ENCODE data around the gene ST7.
A peak's percentile ranks its signal among the peaks of the same experiment; 100 is the strongest.
"Not testable (repeated sequence)": the region's sequence is repeated elsewhere in the genome, so short reads cannot be mapped to it uniquely, and the experiment has no call there.

The ST7 gene

GRCh38 chr7:117229350-117229749 lies 276.0 kb downstream of the ST7 start:
- no peak for DNase-seq (ENCODE audit: low read depth)

GRCh38 chr7:117230276-117231046 lies 277.2 kb downstream of the ST7 start:
- DNase-seq (ENCODE audit: low read depth) = peak; percentile 87

GRCh38 chr7:117231047-117231359 lies 277.7 kb downstream of the ST7 start:
- no peak for DNase-seq (ENCODE audit: low read depth)

DNA sequence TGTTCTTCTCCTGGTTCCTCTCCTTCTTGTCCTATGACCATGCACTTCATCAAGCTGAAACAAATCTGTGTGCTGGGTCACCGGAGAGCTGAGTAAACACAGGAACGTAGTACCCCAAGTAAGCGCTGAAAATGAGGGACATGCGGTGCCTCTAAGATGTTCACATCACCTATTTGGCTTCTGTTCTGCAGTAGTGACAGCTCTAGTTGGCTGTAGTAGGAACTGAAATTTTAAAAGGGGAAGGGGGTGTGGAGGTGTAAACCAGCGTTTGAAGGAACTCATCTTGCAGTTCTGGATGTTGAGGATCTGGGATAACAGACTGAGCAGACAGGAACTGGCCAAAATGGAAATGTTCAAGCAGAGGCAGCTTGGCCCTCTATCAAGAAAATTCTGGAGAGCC lies 284.3 kb downstream of the ST7 start:
- no peak for DNase-seq (ENCODE audit: low read depth)

- DNase-seq (ENCODE audit: low read depth) = no peak
These were observed 285.2 kb downstream of the ST7 start for GRCh38 chr7:117238472-117238871.

- no peak for DNase-seq (ENCODE audit: low read depth)
These were observed 285.6 kb downstream of the ST7 start for GRCh38 chr7:117238937-117239336.

DNA sequence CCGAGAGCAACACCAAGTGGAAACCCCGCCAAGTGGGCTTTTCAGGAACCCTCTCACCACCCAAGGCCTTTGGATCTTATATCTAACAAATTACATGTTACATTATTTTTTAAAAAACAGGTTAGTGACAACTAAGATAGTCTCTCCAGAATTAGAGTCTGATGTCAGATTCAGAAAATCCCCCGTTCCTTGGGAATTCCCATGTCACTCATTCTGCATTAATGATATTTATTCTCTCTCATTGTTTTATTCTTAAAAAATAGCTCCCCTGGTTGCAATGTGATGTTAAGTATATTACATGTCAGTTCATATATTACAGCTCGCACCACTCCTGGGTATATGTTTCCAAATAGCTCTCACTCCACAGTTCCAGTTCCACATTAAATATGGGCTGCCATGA lies 287.8 kb downstream of the ST7 start:
- DNase-seq (ENCODE audit: low read depth) = no peak

DNA sequence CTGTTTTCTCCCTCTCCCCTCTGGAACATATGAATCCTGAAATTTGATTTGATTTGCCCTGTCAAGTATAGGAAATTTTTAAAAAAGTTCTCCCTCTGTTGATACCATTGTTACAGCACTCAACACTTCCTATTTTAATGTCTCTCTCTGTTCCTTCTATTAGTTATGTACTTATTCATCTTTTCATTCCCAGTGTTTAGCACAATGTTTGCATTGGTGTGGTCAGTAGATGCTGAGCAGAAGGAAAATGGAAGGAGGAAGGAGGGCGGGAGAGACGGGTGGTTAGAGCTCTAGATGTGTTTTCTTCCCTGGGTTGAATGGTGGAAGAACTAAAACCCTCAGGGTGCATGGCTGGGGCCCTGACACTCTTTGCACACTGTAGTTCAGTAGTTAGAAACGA lies 290.1 kb downstream of the ST7 start:
- DNase-seq (ENCODE audit: low read depth) = no peak

DNA sequence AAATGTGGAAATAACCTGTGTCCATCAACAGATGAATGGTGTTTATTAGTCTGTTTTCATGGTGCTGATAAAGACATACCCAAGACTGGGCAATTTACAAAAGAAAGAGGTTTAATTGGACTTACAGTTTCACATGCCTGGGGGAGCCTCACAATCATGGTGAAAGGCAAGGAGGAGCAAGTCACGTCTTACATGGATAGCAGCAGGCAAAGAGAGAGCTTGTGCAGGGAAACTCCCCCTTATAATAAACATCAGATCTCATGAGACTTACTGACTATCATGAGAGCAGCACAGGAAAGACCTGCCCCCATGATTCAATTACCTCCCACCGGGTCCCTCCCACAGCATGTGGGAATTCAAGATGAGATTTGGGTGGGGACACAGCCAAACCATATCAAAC lies 292.4 kb downstream of the ST7 start:
- DNase-seq (ENCODE audit: low read depth) = not testable (repeated sequence)

- DNase-seq (ENCODE audit: low read depth) = no peak
These were observed 294.5 kb downstream of the ST7 start for GRCh38 chr7:117247809-117248208.

DNA sequence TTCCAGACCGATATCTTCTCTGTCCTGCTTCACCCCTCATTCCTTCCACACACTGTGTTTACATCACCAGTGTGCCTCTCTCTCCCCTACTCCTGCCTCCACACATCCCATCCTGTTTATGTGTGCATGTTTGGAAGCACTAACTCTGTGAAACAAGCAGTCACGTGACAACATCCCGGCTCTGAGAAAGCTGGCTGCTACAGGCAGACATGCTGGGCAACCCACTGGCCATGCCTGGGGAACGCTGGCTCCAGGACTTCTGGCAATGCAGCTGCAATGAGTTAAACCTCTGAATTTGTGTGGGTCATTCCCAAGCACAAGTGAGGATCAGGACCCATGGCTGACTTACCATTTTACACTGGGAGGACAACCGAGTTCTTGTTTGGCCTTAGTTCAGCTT lies 295.5 kb downstream of the ST7 start:
- DNase-seq (ENCODE audit: low read depth) = no peak

- no peak for DNase-seq (ENCODE audit: low read depth)
These were observed 296.4 kb downstream of the ST7 start for GRCh38 chr7:117249696-117250095.

DNA sequence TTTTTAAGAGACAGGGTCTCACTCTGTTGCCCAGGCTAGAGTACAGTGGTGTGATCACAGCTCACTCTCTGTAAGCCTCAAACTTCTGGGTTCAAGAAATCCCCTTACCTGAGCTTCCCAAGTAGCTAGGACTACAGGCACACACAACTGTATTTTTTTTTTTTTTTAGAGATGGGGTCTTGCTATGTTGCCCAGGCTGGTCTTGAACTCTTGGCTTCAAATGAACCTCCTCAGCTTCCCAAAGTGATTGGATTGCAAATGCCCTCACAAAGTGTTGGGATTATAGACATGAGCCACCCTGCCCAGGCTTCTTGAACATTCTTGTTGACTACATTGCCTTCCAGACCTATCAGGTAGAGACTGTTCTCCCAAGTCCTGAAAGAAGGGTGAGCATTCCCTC lies 296.9 kb downstream of the ST7 start:
- no peak for DNase-seq (ENCODE audit: low read depth)

GRCh38 chr7:117250801-117251200 lies 297.5 kb downstream of the ST7 start:
- peak; percentile 81 for DNase-seq (ENCODE audit: low read depth)

DNA sequence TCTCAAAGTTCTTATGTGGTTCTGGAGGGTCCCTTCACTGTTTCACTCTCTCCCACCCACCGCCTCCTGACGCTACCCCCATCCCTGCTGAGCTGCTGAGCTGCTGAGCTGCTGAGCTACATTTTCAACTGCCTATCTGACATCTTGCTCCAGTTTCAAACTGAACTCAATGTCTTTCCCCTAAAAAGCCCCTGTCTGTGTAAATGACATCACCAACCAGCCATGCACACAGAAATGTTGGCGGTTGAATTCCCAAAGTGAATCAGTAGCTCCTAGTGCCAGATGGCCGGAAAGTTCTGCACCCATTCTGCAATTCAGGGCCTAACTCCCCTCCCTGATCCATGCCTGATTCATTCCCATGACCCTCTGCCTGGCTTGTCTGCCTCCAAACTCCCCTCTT lies 298.4 kb downstream of the ST7 start:
- peak; percentile 84 for DNase-seq (ENCODE audit: low read depth)

DNA sequence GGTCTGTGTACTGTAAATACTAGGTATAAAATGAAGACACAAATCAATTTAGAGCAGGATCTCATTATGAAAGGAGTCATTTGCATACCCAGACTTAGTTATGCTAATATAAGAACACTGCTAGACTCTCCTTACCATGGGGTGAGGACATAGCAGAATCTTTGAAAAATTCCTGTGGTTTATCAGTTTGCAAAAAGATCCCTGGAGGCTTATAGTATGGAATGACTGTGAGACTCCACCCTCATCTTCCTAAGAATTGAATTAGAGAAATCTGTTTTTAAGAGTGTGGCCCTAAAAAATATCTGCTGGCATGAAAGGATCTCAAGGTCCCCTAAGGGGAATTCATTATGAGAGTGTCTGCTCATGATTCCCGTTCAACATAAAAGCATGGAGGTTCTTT lies 306.3 kb downstream of the ST7 start:
- DNase-seq (ENCODE audit: low read depth) = peak; percentile 69

DNA sequence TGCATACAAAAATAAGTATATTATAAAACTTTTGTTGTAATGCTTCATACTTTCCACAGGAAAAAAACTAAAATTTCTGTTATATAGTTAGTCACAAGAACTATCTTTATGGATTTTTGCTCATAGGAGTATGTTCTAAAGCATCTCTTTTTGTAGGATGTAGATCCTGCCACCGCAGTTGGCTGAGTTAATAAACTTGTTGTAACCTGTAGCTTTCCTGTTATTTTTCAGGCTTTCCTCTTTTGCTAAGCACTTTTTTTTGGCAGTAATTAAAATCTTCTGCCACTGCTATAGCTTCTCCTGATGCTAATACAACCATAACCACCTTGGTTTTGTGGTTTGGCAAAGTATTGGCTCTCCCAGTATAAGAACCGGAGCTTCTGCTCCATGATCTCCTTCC lies 309.2 kb downstream of the ST7 start:
- no peak for DNase-seq (ENCODE audit: low read depth)

GRCh38 chr7:117264716-117265115 lies 311.4 kb downstream of the ST7 start:
- no peak for DNase-seq (ENCODE audit: low read depth)

DNA sequence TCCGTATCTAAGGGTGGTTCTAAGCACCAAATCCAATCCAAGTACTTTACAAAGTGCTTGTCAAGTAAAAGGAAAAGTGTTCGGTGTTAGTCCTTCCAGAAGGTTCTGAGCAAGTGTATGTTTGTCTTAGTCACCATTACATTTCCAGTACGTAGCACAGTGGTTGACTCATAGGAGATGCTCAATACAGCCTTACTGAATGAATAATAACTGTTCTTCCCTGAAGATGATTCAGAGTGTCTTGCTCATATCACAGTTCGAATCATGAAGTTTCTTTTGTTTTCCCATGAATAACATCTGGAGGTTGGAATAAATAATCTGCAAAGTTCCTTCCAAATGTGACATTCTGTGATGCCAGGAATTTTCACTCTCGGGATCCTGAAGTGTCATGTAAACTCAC lies 316.1 kb downstream of the ST7 start:
- peak; percentile 93 for DNase-seq (ENCODE audit: low read depth)

DNA sequence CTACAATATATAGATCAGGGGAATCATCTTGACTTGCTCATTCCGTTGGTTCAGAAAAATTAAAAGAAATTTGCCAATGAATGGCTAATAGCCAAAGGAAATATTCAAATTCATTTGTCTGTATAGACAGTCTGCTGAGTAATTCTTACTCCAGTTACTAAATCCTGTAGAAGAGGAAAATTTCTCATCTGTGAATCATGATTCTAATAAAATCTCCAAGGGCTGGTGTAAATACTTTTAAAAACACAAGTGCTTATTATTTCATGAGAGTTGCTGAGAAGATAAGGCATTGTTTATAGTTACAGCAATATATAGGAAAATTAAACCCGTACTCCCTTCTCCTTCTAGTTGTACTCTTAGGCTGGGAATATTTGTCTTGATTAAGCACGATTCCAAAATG lies 316.6 kb downstream of the ST7 start:
- peak; percentile 76 for DNase-seq (ENCODE audit: low read depth)

GRCh38 chr7:117270371-117270770 lies 317.1 kb downstream of the ST7 start:
- no peak for DNase-seq (ENCODE audit: low read depth)

DNA sequence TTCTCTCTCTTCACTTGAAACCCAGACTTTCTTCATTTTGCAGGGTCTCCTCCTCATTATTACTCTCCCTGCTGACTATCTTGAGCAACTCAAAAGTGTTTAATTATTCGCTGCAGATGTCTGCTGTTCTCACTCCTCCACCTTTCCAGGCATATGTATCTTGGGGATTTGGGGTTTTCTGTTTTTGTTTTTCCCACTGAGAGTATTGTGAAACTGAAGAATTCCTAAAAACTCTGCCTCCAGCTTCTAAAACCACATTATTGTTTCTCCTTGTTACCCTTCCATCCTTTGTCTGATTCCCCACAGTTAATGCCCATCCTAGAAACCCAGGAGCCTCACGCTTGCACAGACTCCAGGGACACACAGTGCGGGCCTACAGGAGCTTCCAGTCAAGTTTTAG lies 318.3 kb downstream of the ST7 start:
- DNase-seq (ENCODE audit: low read depth) = no peak

- DNase-seq (ENCODE audit: low read depth) = no peak
These were observed 318.9 kb downstream of the ST7 start for GRCh38 chr7:117272017-117272759.

DNA sequence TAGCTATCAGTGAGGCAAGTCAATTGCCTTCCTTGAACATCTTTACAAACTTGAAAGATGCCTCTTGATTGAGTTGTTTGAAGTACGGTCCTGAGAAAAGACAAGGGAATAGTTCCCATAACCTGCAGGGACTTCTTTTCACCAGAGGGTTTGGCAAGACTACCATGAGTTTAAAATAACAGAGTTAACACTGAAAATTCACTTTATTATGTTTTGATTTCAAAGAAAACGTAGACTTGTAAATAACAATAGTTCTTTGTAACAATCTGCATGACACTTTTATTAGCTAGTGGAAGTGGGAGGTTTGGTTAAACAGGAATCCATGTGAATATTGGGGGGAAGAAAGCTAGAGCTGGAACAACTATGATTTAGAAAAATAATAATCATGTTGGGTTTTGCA lies 320.0 kb downstream of the ST7 start:
- DNase-seq (ENCODE audit: low read depth) = no peak
